Testis (tissue), 2 donors: ENCODE results near the gene HSD17B2.

Source experiments
- CTCF ChIP-seq, 3 experiments: fragments of 450-650 bp in 2 of 3; fragments of 200-600 bp in 1 of 3; sonication (generic) in 1 of 3; IDR thresholded peaks; one replicate each; pipeline ENCODE4 v1.5.1; 2016 to 2019; ENCODE audit warnings: antibody characterized with exemption in 3 of 3, mild to moderate bottlenecking in 2 of 3, moderate library complexity in 1 of 3
- POLR2A ChIP-seq: fragments of 450-650 bp; IDR thresholded peaks from one replicate; pipeline ENCODE4 v1.6.1; 2017; ENCODE audit warnings: antibody characterized with exemption, mild to moderate bottlenecking, moderate library complexity

GRCh38 chr16:82008957-82009592 is 26.0 kb upstream of the HSD17B2 start:
- no peak for TF ChIP-seq POLR2A
- no peak for TF ChIP-seq CTCF (IDR thresholded peaks at IDR 0.05)
